HepG2 (cell line): ENCODE results near the gene ZPLD1. TPM values are rescaled to one million over a fixed set of nuclear protein-coding genes. Genes with fewer than 3 reads are reported as not detected.

Source experiments
- ATAC-seq: fragments of 200-7000 bp; cut with Tn5 transposase; 3 replicates; pipeline ENCODE4 v1.9.1; 2020; ENCODE audit warnings: mild to moderate bottlenecking, moderate library complexity
- BruUV-seq: library from RNA; stranded (reverse); fragments of 400-500 nt; replicated peaks from 2 replicates; lab custom pipeline; 2021; lab: Mats Ljungman, UMichigan
- CTCF ChIA-PET: fragments of 300-600 bp; formaldehyde crosslinking; extraction: SDS; loops from one replicate; lab custom pipeline; 2021; ENCODE audit warnings: low total read pairs, inconsistent platforms, low intra/inter-chr PET ratio; lab: Yijun Ruan, JAX
- POLR2A ChIA-PET: fragments of 350-600 bp; sonication (Branson Sonifier 250); formaldehyde crosslinking; loops from one replicate; lab custom pipeline; 2020; ENCODE audit warnings: antibody characterized with exemption, inconsistent platforms; lab: Yijun Ruan, JAX
- DNase-seq: peaks from one replicate; pipeline ENCODE4 v3.0.0-alpha.2; 2015; ENCODE audit warnings: low spot score
- FAIRE-seq: peaks from 3 replicates; lab custom pipeline; 2011; peaks lifted over from hg19 to GRCh38; lab: Jason Lieb, UNC
- H2AFZ ChIP-seq: one replicate; pipeline ENCODE4 v1.6.1; 2011; ENCODE audit warnings: low read length, inconsistent platforms
- H3K27ac ChIP-seq: fragments of 300-600 bp; 3 replicates; pipeline ENCODE4 v1.8.0; 2011; ENCODE audit warnings: mixed run types, mild to moderate bottlenecking, mixed read lengths, low read length, inconsistent platforms; ENCODE audit not compliant: insufficient read depth; ENCODE audit errors: extremely low read length
- H3K27me3 ChIP-seq, 2 experiments: fragments of 200-600 bp in 1 of 2; 2 replicates in 1 of 2; 3 replicates in 1 of 2; pipeline versions ENCODE4 v1.6.0 to v1.8.0; 2011; ENCODE audit warnings: low read length in 2 of 2, mild to moderate bottlenecking in 2 of 2, moderate library complexity in 2 of 2, inconsistent platforms in 1 of 2; ENCODE audit not compliant: insufficient read depth in 2 of 2, control insufficient read depth in 1 of 2
- H3K36me3 ChIP-seq, 2 experiments: fragments of 200-600 bp in 1 of 2; replicated peaks in 1 of 2; 2 replicates in 1 of 2; 3 replicates in 1 of 2; pipeline versions ENCODE4 v1.5.1 to v1.8.0; 2011; ENCODE audit warnings: low read length in 2 of 2, inconsistent platforms in 1 of 2; ENCODE audit not compliant: insufficient read depth in 2 of 2, control insufficient read depth in 1 of 2
- H3K4me1 ChIP-seq: 2 replicates; pipeline ENCODE4 v1.5.1; 2012; ENCODE audit warnings: low read length, inconsistent platforms; ENCODE audit not compliant: insufficient read depth
- H3K4me2 ChIP-seq: 2 replicates; pipeline ENCODE4 v1.6.0; 2011; ENCODE audit warnings: low read depth, low read length, inconsistent platforms
- H3K4me3 ChIP-seq, 3 experiments: fragments of 200-600 bp in 1 of 3; sonication (generic), shearing (Covaris generic) in 1 of 3; replicated peaks in 1 of 3; 2 replicates each; pipeline ENCODE4 v1.5.1; 2011 to 2016; ENCODE audit warnings: low read length in 3 of 3, inconsistent platforms in 2 of 3, low read depth in 2 of 3, mild to moderate bottlenecking in 2 of 3, control low read depth in 1 of 3, mixed read lengths in 1 of 3; ENCODE audit not compliant: insufficient read depth in 1 of 3
- H3K79me2 ChIP-seq: one replicate; pipeline ENCODE4 v1.6.1; 2011; ENCODE audit warnings: low read length, inconsistent platforms; ENCODE audit not compliant: insufficient read depth
- H3K9ac ChIP-seq: 2 replicates; pipeline ENCODE4 v1.6.0; 2011; ENCODE audit warnings: mild to moderate bottlenecking, low read depth, low read length, inconsistent platforms; ENCODE audit not compliant: insufficient read depth
- H3K9me3 ChIP-seq: 2 replicates; pipeline ENCODE4 v1.5.1; 2012; ENCODE audit warnings: mild to moderate bottlenecking, low read length
- H4K20me1 ChIP-seq: 2 replicates; pipeline ENCODE4 v1.6.0; 2011; ENCODE audit warnings: inconsistent platforms, mild to moderate bottlenecking, low read length, moderate library complexity; ENCODE audit not compliant: insufficient read depth
- HMG20A ChIP-seq: IDR thresholded peaks from 2 replicates; pipeline ENCODE4 v1.6.1; 2016; ENCODE audit warnings: borderline replicate concordance
- MAFK ChIP-seq, 2 experiments: IDR thresholded peaks in 1 of 2; conservative IDR thresholded peaks in 1 of 2; 2 replicates each; pipeline ENCODE4 v1.6.1; 2011; ENCODE audit warnings: improper control_type of control experiment in 2 of 2, low read length in 2 of 2
- MEF2D ChIP-seq: sonication (generic); formaldehyde crosslinking; IDR thresholded peaks from 2 replicates; pipeline ENCODE4 v1.5.1; 2020; ENCODE audit warnings: mild to moderate bottlenecking, missing genetic modification reagents
- MIER2 ChIP-seq: IDR thresholded peaks from 2 replicates; pipeline ENCODE4 v1.6.1; 2016; ENCODE audit warnings: missing biosample characterization, missing genetic modification reagents
- NR2F1 ChIP-seq, 2 experiments: fragments of 450-650 bp in 1 of 2; formaldehyde crosslinking in 1 of 2; IDR thresholded peaks; 2 replicates each; pipeline versions ENCODE4 v1.5.0 to v1.6.1; 2016 to 2020; ENCODE audit warnings: mild to moderate bottlenecking in 1 of 2, missing compliant biosample characterization in 1 of 2, missing genetic modification reagents in 1 of 2, moderate library complexity in 1 of 2
- RBM22 ChIP-seq: fragments of 200-400 bp; formaldehyde crosslinking; optimal IDR thresholded peaks from 2 replicates; pipeline ENCODE3; 2017; ENCODE audit warnings: mild to moderate bottlenecking, low read length, moderate library complexity
- REL ChIP-seq: sonication (generic); formaldehyde crosslinking; conservative IDR thresholded peaks from 2 replicates; pipeline ENCODE4 v1.8.0; 2022; ENCODE audit warnings: mild to moderate bottlenecking, missing genetic modification reagents, moderate library complexity
- TRIM24 ChIP-seq: sonication (generic); formaldehyde crosslinking; IDR thresholded peaks from 2 replicates; pipeline ENCODE4 v1.8.0; 2022; ENCODE audit warnings: mild to moderate bottlenecking, missing genetic modification reagents
- ZFP62 ChIP-seq: sonication (generic); formaldehyde crosslinking; IDR thresholded peaks from 2 replicates; pipeline ENCODE4 v1.4.0; 2020; ENCODE audit warnings: missing genetic modification reagents
- ZNF609 ChIP-seq: sonication (generic); formaldehyde crosslinking; IDR thresholded peaks from 2 replicates; pipeline ENCODE4 v1.4.0; 2020; ENCODE audit warnings: mild to moderate bottlenecking, missing genetic modification reagents, borderline replicate concordance
- ZNF614 ChIP-seq: IDR thresholded peaks from 2 replicates; pipeline ENCODE4 v1.6.1; 2018; ENCODE audit warnings: missing biosample characterization, missing genetic modification reagents, inconsistent platforms, borderline replicate concordance
- WGBS: methylation state at CpG from one replicate; pipeline ENCODE4 v1.1.6; 2017; ENCODE audit warnings: low lambda C conversion rate; 5-methylcytosine and 5-hydroxymethylcytosine counted together
- in situ Hi-C: cut with HindIII; loops from 2 replicates; pipeline ENCODE4 v1.10.0; 2017; ENCODE audit warnings: low pct_unique_long_range_greater_than_20kb; ENCODE audit not compliant: extremely low pct_ligation_motif_present
- intact Hi-C: fragments of 100-400 bp; cut with micrococcal nuclease; formaldehyde crosslinking; loops from one replicate; pipeline ENCODE4 v1.10.0; 2022; ENCODE audit not compliant: unreplicated experiment
- polyA plus RNA-seq, 8 experiments: library from polyadenylated mRNA; depleted of rRNA in 3 of 8; stranded (reverse) in 7 of 8; unstranded in 1 of 8; fragments of >200 nt; fragmentation: Illumina TruSeq in 4 of 8; extraction: Trizol in 4 of 8; gene quantifications; 2 replicates each; pipeline versions ENCODE4 v1.2.1 to v1.2.3, GENCODE V29; 2011 to 2016; ENCODE audit warnings: low read depth in 4 of 8, missing spikeins in 1 of 8, mixed read lengths in 1 of 8; ENCODE audit not compliant: insufficient read depth in 1 of 8
- total RNA-seq, 5 experiments: library from RNA; depleted of rRNA; stranded (reverse); fragments of >200 nt; fragmentation: Illumina TruSeq; extraction: Trizol; gene quantifications; 2 replicates each; pipeline ENCODE4 v1.2.3, GENCODE V29; 2016; ENCODE audit warnings: low read depth in 1 of 5
- TF ChIP-seq, protein P1 (sequence below): sonication (generic); formaldehyde crosslinking; IDR thresholded peaks from 2 replicates; pipeline ENCODE4 v1.9.0; 2021; ENCODE audit warnings: missing genetic modification reagents, mild to moderate bottlenecking, borderline replicate concordance

The ZPLD1 gene
- total and polyA plus RNA-seq, 2 of the 13 experiments (the other 11 are each of a cell fraction or from before 2014, with no cell fraction given): not detected

- no peak overlapping the region for H3K9ac ChIP-seq
- no peak for FAIRE-seq
- H3K4me3 ChIP-seq: no peak overlapping the region
- WGBS: 3% methylated on average over 5 of the region's 5 CpGs
- H3K36me3 ChIP-seq: no peaks in the 10 kb centered on the region
- no peak for DNase-seq
- in situ Hi-C loops (no loop called here), intact Hi-C loops (no loop called here)
- no peaks in the 10 kb centered on the region for H3K4me1 ChIP-seq
- no peak overlapping the region for H3K27ac ChIP-seq
- H4K20me1 ChIP-seq: no peaks in the 10 kb centered on the region
- no peaks in the 10 kb centered on the region for H3K9me3 ChIP-seq
- H3K79me2 ChIP-seq: no peaks in the 10 kb centered on the region
- no TSS peak for BruUV-seq
- no peak overlapping the region for H3K4me2 ChIP-seq
- ATAC-seq: no peak
- H3K27me3 ChIP-seq: no peaks in the 10 kb centered on the region
- POLR2A ChIA-PET: no interaction called here
- H2AFZ ChIP-seq: no peak overlapping the region
- no peak for TF ChIP-seq RBM22
- TF ChIP-seq MAFK (conservative IDR thresholded peaks at IDR 0.05 in 1 of 2, IDR thresholded peaks at IDR 0.05 in 1 of 2; ENCODE audit: low read length in 2 of 2): 0 out of 4 replicates have a peak, but pooled peaks of 1 of the 2 experiments have one; percentile 24
- CTCF ChIA-PET: no interaction called here
Observed at GRCh38 chr3:102512734-102513504, 78.1 kb downstream of the ZPLD1 start.

DNA sequence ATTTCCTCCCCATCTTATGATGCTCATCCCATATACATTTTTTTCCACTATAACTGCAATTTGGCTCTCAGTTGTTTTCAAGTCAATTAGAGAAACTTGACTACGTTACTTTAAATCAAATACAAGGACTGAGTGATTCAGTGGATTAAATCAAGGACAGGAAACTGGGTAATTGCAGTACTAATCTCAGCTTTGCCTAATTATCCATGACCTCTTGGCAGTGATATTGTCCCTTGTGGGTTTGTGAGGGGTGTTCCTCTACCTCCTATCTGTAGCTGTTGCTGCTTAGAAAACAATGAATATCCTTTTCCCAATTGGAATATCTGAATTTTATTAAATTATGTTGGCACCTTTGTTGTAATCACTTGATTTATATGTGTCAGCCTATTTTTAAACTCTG is 79.4 kb downstream of the ZPLD1 start:
- DNase-seq (no peak), FAIRE-seq (no peak)
- in situ Hi-C loops: no loop called here
- TF ChIP-seq NR2F1 (CRISPR knock-in tag; IDR thresholded peaks at IDR 0.05) (no peak), ZNF609 (CRISPR knock-in tag) (no peak), HMG20A (no peak), REL (CRISPR knock-in tag) (no peak), MEF2D (no peak), ZFP62 (CRISPR knock-in tag) (no peak), MIER2 (CRISPR knock-in tag) (no peak), ZNF614 (CRISPR knock-in tag) (no peak), TRIM24 (CRISPR knock-in tag) (no peak)
- TF ChIP-seq, protein P1, sequence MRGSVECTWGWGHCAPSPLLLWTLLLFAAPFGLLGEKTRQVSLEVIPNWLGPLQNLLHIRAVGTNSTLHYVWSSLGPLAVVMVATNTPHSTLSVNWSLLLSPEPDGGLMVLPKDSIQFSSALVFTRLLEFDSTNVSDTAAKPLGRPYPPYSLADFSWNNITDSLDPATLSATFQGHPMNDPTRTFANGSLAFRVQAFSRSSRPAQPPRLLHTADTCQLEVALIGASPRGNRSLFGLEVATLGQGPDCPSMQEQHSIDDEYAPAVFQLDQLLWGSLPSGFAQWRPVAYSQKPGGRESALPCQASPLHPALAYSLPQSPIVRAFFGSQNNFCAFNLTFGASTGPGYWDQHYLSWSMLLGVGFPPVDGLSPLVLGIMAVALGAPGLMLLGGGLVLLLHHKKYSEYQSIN (CRISPR knock-in tag): no peak

More for the DNA sequence above, 79.4 kb downstream of the ZPLD1 start:
- no peaks in the 10 kb centered on the region for H3K27me3 ChIP-seq
- no peak overlapping the region for H3K4me2 ChIP-seq
- H2AFZ ChIP-seq: no peak overlapping the region
- H3K4me1 ChIP-seq: no peaks in the 10 kb centered on the region
- H4K20me1 ChIP-seq: no peaks in the 10 kb centered on the region
- POLR2A ChIA-PET: no interaction called here
- no TSS peak for BruUV-seq
- no peaks in the 10 kb centered on the region for H3K36me3 ChIP-seq
- H3K27ac ChIP-seq: no peak overlapping the region
- H3K9me3 ChIP-seq: no peaks in the 10 kb centered on the region
- 0% methylated on average over 1 of the region's 1 CpG for WGBS
- CTCF ChIA-PET: no interaction called here
- intact Hi-C loops: no loop called here
- H3K9ac ChIP-seq: no peak overlapping the region
- H3K4me3 ChIP-seq: no peak overlapping the region
- no peak for ATAC-seq
- no peaks in the 10 kb centered on the region for H3K79me2 ChIP-seq
